Mammary epithelial cell (primary cell): ENCODE measurements around the gene ARMH4.

ENCODE experiments used
- EZH2 ChIP-seq: IDR thresholded peaks from 2 replicates; pipeline ENCODE4 v1.6.1; 2012; ENCODE audit warnings: low read length, inconsistent platforms, borderline replicate concordance
- TF ChIP-seq, protein P1 (sequence below), 2 donors: IDR thresholded peaks in 1 of 2; conservative IDR thresholded peaks in 1 of 2; 2 replicates each; pipeline ENCODE4 v1.5.1; 2011 to 2012; ENCODE audit warnings: inconsistent platforms in 2 of 2, low read length in 2 of 2, mild to moderate bottlenecking in 2 of 2, control low read depth in 1 of 2, low read depth in 1 of 2; ENCODE audit not compliant: insufficient read depth in 1 of 2; ENCODE audit errors: extremely low read depth in 1 of 2

DNA sequence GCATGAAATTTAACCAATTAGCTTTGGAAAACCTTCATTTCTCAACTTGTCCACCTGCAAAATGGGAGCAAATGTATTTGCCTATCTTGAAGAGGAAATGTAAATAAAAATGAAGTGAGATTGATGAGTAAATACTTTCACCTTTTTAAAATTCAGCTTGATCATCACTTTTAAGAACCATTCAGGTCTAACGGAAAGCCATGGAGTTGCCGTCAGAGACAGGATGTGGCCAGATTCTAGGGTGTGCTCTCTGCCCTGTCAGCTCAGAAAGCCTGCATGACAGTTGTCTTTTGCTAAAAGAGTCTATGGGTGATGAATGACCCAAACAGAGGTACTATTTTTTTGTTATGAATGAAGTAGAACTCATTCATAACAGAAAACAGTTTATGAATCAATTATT lies 181.8 kb downstream of the ARMH4 start:
- TF ChIP-seq, protein P1, sequence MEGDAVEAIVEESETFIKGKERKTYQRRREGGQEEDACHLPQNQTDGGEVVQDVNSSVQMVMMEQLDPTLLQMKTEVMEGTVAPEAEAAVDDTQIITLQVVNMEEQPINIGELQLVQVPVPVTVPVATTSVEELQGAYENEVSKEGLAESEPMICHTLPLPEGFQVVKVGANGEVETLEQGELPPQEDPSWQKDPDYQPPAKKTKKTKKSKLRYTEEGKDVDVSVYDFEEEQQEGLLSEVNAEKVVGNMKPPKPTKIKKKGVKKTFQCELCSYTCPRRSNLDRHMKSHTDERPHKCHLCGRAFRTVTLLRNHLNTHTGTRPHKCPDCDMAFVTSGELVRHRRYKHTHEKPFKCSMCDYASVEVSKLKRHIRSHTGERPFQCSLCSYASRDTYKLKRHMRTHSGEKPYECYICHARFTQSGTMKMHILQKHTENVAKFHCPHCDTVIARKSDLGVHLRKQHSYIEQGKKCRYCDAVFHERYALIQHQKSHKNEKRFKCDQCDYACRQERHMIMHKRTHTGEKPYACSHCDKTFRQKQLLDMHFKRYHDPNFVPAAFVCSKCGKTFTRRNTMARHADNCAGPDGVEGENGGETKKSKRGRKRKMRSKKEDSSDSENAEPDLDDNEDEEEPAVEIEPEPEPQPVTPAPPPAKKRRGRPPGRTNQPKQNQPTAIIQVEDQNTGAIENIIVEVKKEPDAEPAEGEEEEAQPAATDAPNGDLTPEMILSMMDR (conservative IDR thresholded peaks at IDR 0.05 in 1 of 2, IDR thresholded peaks at IDR 0.05 in 1 of 2; ENCODE audit: extremely low read depth in 1 of 2, insufficient read depth in 1 of 2, low read depth in 1 of 2, low read length in 2 of 2) = no peak
- no peak for TF ChIP-seq EZH2
